SK-N-SH (cell line): Measurements from ENCODE around the gene PRKN. TPM values are rescaled to one million over a fixed set of nuclear protein-coding genes. Genes with fewer than 3 reads are reported as not detected.

Experiments used
- CTCF ChIA-PET: fragments of 300-600, 350-600 bp; formaldehyde crosslinking; extraction: SDS; loops from one replicate; lab custom pipeline; 2021; lab: Yijun Ruan, JAX
- POLR2A ChIA-PET: fragments of 350-600 bp; sonication (Branson Sonifier 250); formaldehyde crosslinking; extraction: SDS; loops from one replicate; lab custom pipeline; 2020; ENCODE audit warnings: antibody characterized with exemption, inconsistent platforms; lab: Yijun Ruan, JAX
- DNase-seq: peaks from one replicate; pipeline ENCODE4 v3.0.0; 2012
- H2AFZ ChIP-seq: fragments of 200-600 bp; sonication (generic); 2 replicates; pipeline ENCODE4 v1.8.1; 2016; ENCODE audit warnings: antibody characterized with exemption, mild to moderate bottlenecking, low read depth
- H3F3A ChIP-seq: fragments of 200-600 bp; sonication (generic); replicated peaks from 2 replicates; pipeline ENCODE3; 2016; ENCODE audit warnings: antibody characterized with exemption, mild to moderate bottlenecking; ENCODE audit not compliant: insufficient read depth
- H3K27ac ChIP-seq, 2 experiments: fragments of 200-500 bp in 1 of 2; fragments of 200-600 bp in 1 of 2; sonication (Bioruptor generic) in 1 of 2; sonication (generic), shearing (Covaris generic) in 1 of 2; 2 replicates each; pipeline versions ENCODE4 v1.5.1 to v1.6.1; 2014 to 2016; ENCODE audit warnings: low read depth in 2 of 2, inconsistent platforms in 1 of 2, low read length in 1 of 2, mild to moderate bottlenecking in 1 of 2, mixed read lengths in 1 of 2
- H3K27me3 ChIP-seq: fragments of 200-600 bp; sonication (generic), shearing (Covaris generic); 2 replicates; pipeline ENCODE4 v1.6.1; 2016; ENCODE audit warnings: mixed run types; ENCODE audit not compliant: insufficient read depth
- H3K36me3 ChIP-seq, 2 experiments: fragments of 200-500 bp in 1 of 2; fragments of 200-600 bp in 1 of 2; sonication (Bioruptor generic) in 1 of 2; sonication (generic) in 1 of 2; replicated peaks in 1 of 2; 2 replicates each; pipeline versions ENCODE3 to v1.5.1; 2014 to 2016; ENCODE audit warnings: low read length in 1 of 2, mild to moderate bottlenecking in 1 of 2; ENCODE audit not compliant: insufficient read depth in 2 of 2, control insufficient read depth in 1 of 2
- H3K4me1 ChIP-seq, 2 experiments: fragments of 200-500 bp in 1 of 2; fragments of 200-600 bp in 1 of 2; sonication (Bioruptor generic) in 1 of 2; sonication (generic), shearing (Covaris generic) in 1 of 2; 2 replicates each; pipeline versions ENCODE4 v1.5.1 to v1.6.1; 2014 to 2016; ENCODE audit warnings: low read depth in 1 of 2, low read length in 1 of 2, mixed run types in 1 of 2; ENCODE audit not compliant: insufficient read depth in 2 of 2, control insufficient read depth in 1 of 2
- H3K4me2 ChIP-seq: fragments of 200-600 bp; sonication (generic), shearing (Covaris generic); 2 replicates; pipeline ENCODE4 v1.6.1; 2017; ENCODE audit warnings: mixed run types
- H3K4me3 ChIP-seq, 2 experiments: fragments of 200-500 bp in 1 of 2; fragments of 200-600 bp in 1 of 2; sonication (Bioruptor generic) in 1 of 2; sonication (generic), shearing (Covaris generic) in 1 of 2; 2 replicates each; pipeline versions ENCODE4 v1.5.1 to v1.8.1; 2014 to 2016; ENCODE audit warnings: low read depth in 2 of 2, inconsistent platforms in 1 of 2, low read length in 1 of 2, mild to moderate bottlenecking in 1 of 2, mixed read lengths in 1 of 2, moderate library complexity in 1 of 2
- H3K79me2 ChIP-seq: fragments of 200-600 bp; sonication (generic); 2 replicates; pipeline ENCODE4 v1.8.1; 2017; ENCODE audit warnings: mild to moderate bottlenecking; ENCODE audit not compliant: insufficient read depth
- H3K9ac ChIP-seq: fragments of 200-600 bp; sonication (generic); 2 replicates; pipeline ENCODE4 v1.6.1; 2017; ENCODE audit warnings: mixed run types
- H3K9me2 ChIP-seq: fragments of 200-600 bp; sonication (generic); 2 replicates; pipeline ENCODE4 v1.6.1; 2017; ENCODE audit warnings: mixed run types
- H3K9me3 ChIP-seq: fragments of 200-600 bp; sonication (generic); 2 replicates; pipeline ENCODE4 v1.6.1; 2017; ENCODE audit warnings: mixed run types, mild to moderate bottlenecking, moderate library complexity
- H4K20me1 ChIP-seq: fragments of 200-600 bp; sonication (generic); 2 replicates; pipeline ENCODE4 v1.6.1; 2017; ENCODE audit warnings: mild to moderate bottlenecking, mixed run types; ENCODE audit not compliant: insufficient read depth
- CTCF ChIP-seq: fragments of 200-600 bp; sonication (generic); IDR thresholded peaks from 2 replicates; pipeline ENCODE4 v1.6.1; 2017; ENCODE audit warnings: antibody characterized with exemption, mild to moderate bottlenecking, moderate library complexity
- ELF1 ChIP-seq: IDR thresholded peaks from 2 replicates; pipeline ENCODE4 v1.4.0; 2012
- FOSL2 ChIP-seq: IDR thresholded peaks from 2 replicates; pipeline ENCODE4 v1.4.0; 2012; ENCODE audit warnings: low read depth, mild to moderate bottlenecking, moderate library complexity, borderline replicate concordance
- FOXM1 ChIP-seq: IDR thresholded peaks from 2 replicates; pipeline ENCODE4 v1.4.0; 2012; ENCODE audit warnings: low read depth, mild to moderate bottlenecking
- GABPA ChIP-seq: IDR thresholded peaks from 2 replicates; pipeline ENCODE4 v1.4.0; 2012; ENCODE audit warnings: low read depth, mild to moderate bottlenecking
- GATA2 ChIP-seq: sonication (generic); formaldehyde crosslinking; IDR thresholded peaks from 2 replicates; pipeline ENCODE4 v1.5.0; 2020; ENCODE audit warnings: mild to moderate bottlenecking, missing genetic modification reagents
- JUND ChIP-seq: IDR thresholded peaks from 2 replicates; pipeline ENCODE4 v1.4.0; 2012
- MAX ChIP-seq: IDR thresholded peaks from 2 replicates; pipeline ENCODE4 v1.4.0; 2012; ENCODE audit warnings: low read depth
- MEF2A ChIP-seq: IDR thresholded peaks from 2 replicates; pipeline ENCODE4 v1.4.0; 2012; ENCODE audit warnings: low read depth, borderline replicate concordance
- POLR2AphosphoS5 ChIP-seq: IDR thresholded peaks from 2 replicates; pipeline ENCODE4 v1.6.1; 2012; ENCODE audit warnings: low read depth, low read length
- RAD21 ChIP-seq: IDR thresholded peaks from 2 replicates; pipeline ENCODE4 v1.6.1; 2012; ENCODE audit warnings: mild to moderate bottlenecking, low read length
- REST ChIP-seq: IDR thresholded peaks from 2 replicates; pipeline ENCODE4 v1.6.1; 2012; ENCODE audit warnings: mild to moderate bottlenecking, low read depth, low read length, moderate library complexity
- TAF1 ChIP-seq: IDR thresholded peaks from 2 replicates; pipeline ENCODE4 v1.6.1; 2012; ENCODE audit warnings: low read depth, mild to moderate bottlenecking, low read length, moderate library complexity, borderline replicate concordance
- WGBS: methylation state at CpG from one replicate; pipeline ENCODE4 v1.1.6; 2017; ENCODE audit warnings: low lambda C conversion rate; 5-methylcytosine and 5-hydroxymethylcytosine counted together
- polyA plus RNA-seq, 3 experiments: library from polyadenylated mRNA; depleted of rRNA; stranded (reverse); fragments of >200 nt; gene quantifications; 2 replicates each; pipeline ENCODE4 v1.2.3, GENCODE V29; 2012
- TF ChIP-seq, protein P1 (sequence below): IDR thresholded peaks from 2 replicates; pipeline ENCODE4 v1.4.0; 2012; ENCODE audit warnings: low read depth, borderline replicate concordance

Gene PRKN
- polyA plus RNA-seq, 1 of the 3 experiments (the other 2 are of a cell fraction): 0.76 TPM

DNA sequence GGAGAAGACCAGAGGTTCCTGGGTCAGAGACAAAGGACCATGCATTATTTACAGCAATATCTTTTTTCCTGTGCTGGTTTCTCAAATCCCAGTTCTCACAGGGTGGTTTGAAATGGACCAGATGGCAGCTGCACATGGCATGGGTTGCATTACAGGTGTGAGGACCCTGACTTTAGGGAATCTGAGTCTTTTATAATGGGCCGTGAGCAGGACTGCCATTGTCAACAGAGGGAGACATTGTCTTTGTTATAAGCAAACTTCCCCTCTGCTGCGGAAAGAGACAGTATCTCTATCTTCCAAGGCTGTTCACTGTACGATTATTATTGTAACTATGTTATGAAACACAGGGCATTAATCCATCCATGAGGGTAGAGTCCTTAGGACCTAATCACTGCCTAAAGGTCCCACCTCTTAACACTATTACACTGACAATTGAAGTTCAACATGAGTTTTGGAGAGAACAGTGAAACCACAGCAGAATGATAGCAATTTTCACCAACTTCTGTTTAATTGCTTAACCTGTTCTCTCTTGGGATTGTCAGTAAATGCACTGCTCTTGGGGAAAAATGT, 1297.6 kb downstream of the PRKN start:
- no peaks in the 10 kb centered on the region for H3K79me2 ChIP-seq
- H3K4me1 ChIP-seq: peaks cover 0 to 2% of the 10 kb centered on the region in 2 experiments; a peak in 1 of 4 replicates
- H3K4me3 ChIP-seq: no peak overlapping the region
- H3K36me3 ChIP-seq: no peaks in the 10 kb centered on the region
- ChIA-PET CTCF (interaction anchor here (4.2 kb wide), 1 partner anchor 12 kb away, joined by 36 read pairs; no protein-coding TSS in a partner anchor), POLR2A (no interaction called here)
- 91% methylated on average over 3 of the region's 3 CpGs for WGBS
- H3K9me2 ChIP-seq: no peaks in the 10 kb centered on the region
- no peak for DNase-seq
- H3K27me3 ChIP-seq: no peaks in the 10 kb centered on the region
- no peak overlapping the region for H3K27ac ChIP-seq
- no peak overlapping the region for H2AFZ ChIP-seq
- no peaks in the 10 kb centered on the region for H3K9me3 ChIP-seq
- H3K9ac ChIP-seq: no peak overlapping the region
- no peaks in the 10 kb centered on the region for H4K20me1 ChIP-seq
- H3F3A ChIP-seq: peaks cover 8% of the 10 kb centered on the region
- TF ChIP-seq GABPA: no peak
- TF ChIP-seq CTCF: peak; percentile 48
- peak; percentile 44 for TF ChIP-seq RAD21
- no peak overlapping the region for H3K4me2 ChIP-seq

DNA sequence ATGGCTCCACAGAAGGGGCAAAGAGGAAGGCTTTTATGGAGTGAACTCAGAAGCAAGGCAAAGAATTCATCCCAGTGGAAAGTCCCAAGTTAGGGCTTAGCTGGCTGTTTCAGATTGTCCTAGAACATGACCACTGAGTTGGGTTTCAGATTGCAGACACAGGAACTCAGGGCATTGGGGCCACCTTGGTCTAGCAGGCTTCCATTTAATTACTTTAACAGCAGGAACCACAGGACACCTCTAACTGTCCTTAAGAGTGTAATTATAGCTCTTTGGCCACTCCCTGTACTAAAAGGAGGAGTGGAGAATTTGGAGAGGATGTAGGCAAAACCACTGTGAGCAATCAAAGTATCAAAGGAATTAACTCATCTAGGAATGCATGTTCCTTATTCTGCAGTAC, 1303.1 kb downstream of the PRKN start:
- no peaks in the 10 kb centered on the region for H3K9me3 ChIP-seq

More for the DNA sequence above, 1303.1 kb downstream of the PRKN start:
- no peaks in the 10 kb centered on the region for H3K4me1 ChIP-seq
- no peak overlapping the region for H3K27ac ChIP-seq
- no peaks in the 10 kb centered on the region for H3F3A ChIP-seq
- TF ChIP-seq GATA2 (no peak), FOSL2 (no peak), FOXM1 (no peak), JUND (no peak), POLR2AphosphoS5 (no peak), MAX (no peak), CTCF (no peak), MEF2A (no peak), REST (no peak), ELF1 (no peak), TAF1 (no peak)
- TF ChIP-seq, protein P1, sequence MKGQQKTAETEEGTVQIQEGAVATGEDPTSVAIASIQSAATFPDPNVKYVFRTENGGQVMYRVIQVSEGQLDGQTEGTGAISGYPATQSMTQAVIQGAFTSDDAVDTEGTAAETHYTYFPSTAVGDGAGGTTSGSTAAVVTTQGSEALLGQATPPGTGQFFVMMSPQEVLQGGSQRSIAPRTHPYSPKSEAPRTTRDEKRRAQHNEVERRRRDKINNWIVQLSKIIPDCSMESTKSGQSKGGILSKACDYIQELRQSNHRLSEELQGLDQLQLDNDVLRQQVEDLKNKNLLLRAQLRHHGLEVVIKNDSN: no peak
- H3K79me2 ChIP-seq: no peaks in the 10 kb centered on the region
- H4K20me1 ChIP-seq: no peaks in the 10 kb centered on the region
- H3K4me2 ChIP-seq: no peak overlapping the region
- DNase-seq: no peak
- H3K4me3 ChIP-seq: no peak overlapping the region
- H3K9ac ChIP-seq: no peak overlapping the region
- H2AFZ ChIP-seq: no peak overlapping the region
- H3K36me3 ChIP-seq: no peaks in the 10 kb centered on the region
- ChIA-PET CTCF (no interaction called here), POLR2A (no interaction called here)
- H3K9me2 ChIP-seq: no peaks in the 10 kb centered on the region
- no peaks in the 10 kb centered on the region for H3K27me3 ChIP-seq
